GM06990 (cell line): ENCODE results near the gene GSTA3.

Experiments
- DNase-seq: peaks from one replicate; pipeline ENCODE4 v3.0.0-alpha.2; 2011; ENCODE audit not compliant: insufficient read length; ENCODE audit errors: extremely low read depth
- H3K27me3 ChIP-seq: replicated peaks from 2 replicates; pipeline ENCODE4 v1.6.0; 2011; ENCODE audit warnings: low read length; ENCODE audit not compliant: control insufficient read depth, insufficient read depth
- H3K36me3 ChIP-seq: 2 replicates; pipeline ENCODE4 v1.5.1; 2011; ENCODE audit warnings: low read length; ENCODE audit not compliant: control insufficient read depth, insufficient read depth
- H3K4me3 ChIP-seq: replicated peaks from 2 replicates; pipeline ENCODE4 v1.5.1; 2011; ENCODE audit warnings: low read depth, mild to moderate bottlenecking, control low read depth, low read length
- TF ChIP-seq, protein P1 (sequence below): IDR thresholded peaks from 2 replicates; pipeline ENCODE4 v1.5.1; 2011; ENCODE audit warnings: low read length, control low read depth, mild to moderate bottlenecking, inconsistent platforms; ENCODE audit not compliant: insufficient read depth, poor library complexity, severe bottlenecking

Gene GSTA3

DNA sequence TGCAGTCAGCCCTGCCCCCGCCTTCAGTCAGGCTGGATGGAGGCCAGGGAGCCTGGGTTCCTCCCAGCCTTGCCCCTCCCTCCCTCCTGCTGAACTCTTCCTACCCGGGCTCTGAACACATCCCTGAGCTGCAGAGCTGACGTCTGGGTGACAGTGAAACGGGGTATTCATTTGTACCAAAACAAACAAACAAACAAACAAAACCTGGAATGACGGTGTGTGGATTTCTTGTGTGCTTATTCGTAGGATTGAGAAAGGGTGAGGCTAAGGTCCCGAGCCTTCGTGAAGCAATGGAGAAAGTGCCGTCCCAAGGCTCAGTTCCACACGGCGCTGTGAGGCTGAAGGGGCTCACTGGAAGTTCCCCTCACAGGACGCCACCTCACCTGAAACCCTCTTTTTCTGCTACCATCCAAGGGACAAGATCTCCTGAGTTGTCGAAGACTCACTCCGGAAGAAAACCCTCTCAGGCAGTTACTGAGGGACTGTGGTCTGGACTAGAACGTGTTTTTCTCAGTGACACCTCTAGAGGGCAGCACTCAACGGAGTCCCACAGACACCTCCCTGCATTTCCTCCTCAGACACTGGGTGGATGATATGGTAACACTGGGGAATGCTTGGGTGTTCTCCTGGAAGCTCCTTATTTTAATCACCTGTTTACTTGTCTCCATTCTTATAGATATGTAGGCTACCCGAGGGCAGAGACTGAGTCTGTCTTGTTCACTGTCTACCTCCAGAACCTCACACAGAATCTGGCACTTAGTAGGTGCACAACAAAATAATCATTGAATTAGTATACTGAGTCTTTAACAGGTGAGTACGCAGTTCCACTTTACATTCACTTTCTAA is 27.3 kb downstream of the GSTA3 start:
- no peaks in the 10 kb centered on the region for H3K36me3 ChIP-seq
- peak overlapping the region; percentile 53 for H3K4me3 ChIP-seq
- DNase-seq: peak; percentile 31
- TF ChIP-seq, protein P1, sequence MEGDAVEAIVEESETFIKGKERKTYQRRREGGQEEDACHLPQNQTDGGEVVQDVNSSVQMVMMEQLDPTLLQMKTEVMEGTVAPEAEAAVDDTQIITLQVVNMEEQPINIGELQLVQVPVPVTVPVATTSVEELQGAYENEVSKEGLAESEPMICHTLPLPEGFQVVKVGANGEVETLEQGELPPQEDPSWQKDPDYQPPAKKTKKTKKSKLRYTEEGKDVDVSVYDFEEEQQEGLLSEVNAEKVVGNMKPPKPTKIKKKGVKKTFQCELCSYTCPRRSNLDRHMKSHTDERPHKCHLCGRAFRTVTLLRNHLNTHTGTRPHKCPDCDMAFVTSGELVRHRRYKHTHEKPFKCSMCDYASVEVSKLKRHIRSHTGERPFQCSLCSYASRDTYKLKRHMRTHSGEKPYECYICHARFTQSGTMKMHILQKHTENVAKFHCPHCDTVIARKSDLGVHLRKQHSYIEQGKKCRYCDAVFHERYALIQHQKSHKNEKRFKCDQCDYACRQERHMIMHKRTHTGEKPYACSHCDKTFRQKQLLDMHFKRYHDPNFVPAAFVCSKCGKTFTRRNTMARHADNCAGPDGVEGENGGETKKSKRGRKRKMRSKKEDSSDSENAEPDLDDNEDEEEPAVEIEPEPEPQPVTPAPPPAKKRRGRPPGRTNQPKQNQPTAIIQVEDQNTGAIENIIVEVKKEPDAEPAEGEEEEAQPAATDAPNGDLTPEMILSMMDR: peak; percentile 80
- H3K27me3 ChIP-seq: no peaks in the 10 kb centered on the region; the same call in 1 of the 2 replicates

DNA sequence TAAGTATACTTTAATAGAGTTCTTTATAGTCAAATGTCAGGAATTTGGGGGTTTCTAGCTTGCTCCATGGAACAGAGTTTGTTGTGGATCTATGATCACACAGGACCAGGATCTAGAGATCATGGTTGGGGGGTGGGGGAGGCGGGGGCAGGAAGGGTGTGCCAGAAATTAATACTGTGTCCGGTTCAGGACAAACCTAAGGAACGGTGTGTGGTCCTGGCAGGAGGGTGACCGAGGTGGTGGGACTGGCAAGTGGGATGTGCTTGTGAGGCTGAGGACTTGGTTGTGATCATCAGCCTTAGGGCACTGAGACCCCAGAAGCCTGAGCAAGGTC is 27.9 kb downstream of the GSTA3 start:
- no peaks in the 10 kb centered on the region; the same call in 1 of the 2 replicates for H3K27me3 ChIP-seq
- no peaks in the 10 kb centered on the region for H3K36me3 ChIP-seq
- TF ChIP-seq, protein P1: no peak
- no peak overlapping the region for H3K4me3 ChIP-seq
- DNase-seq: no peak

DNA sequence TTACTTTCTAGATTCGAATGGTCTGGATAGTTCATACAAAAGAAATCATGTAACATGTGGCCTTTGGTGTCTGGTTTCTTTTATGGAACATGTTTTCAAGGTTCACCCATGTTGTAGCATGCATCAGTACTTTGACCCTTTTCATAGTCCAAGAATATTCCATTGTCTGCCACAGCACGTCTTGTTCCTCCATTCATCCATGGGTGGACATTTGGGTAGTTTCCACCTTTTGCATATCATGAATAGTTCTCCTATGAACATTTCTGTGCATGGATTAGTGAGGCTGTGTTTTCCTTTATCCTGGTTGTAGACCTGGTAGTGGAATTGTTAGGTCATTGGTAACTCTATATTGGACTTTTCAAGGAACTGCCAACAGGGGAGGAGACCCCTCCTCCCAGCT is 31.7 kb downstream of the GSTA3 start:
- H3K36me3 ChIP-seq: no peaks in the 10 kb centered on the region
- DNase-seq: no peak
- H3K27me3 ChIP-seq: no peaks in the 10 kb centered on the region; the same call in 1 of the 2 replicates
- TF ChIP-seq, protein P1: no peak
- no peak overlapping the region for H3K4me3 ChIP-seq

DNA sequence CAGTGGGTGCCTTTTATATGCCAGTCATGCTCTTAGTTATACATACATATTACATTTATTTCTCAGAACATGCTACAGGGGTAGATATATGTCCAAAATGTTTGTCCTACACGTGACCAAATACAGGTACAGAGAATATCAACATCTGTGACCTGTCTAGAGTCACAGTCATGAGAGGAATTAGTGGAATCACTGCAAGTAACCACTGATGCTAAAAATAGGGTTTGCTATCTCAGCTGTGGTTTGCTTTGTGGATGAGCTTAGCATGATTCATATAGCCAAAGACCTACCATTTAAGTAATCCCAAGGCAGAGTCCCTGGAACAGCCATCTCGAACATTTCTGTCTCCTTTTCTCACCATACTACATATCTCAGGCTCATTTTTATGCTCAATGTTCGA is 32.3 kb downstream of the GSTA3 start:
- no peaks in the 10 kb centered on the region; the same call in 1 of the 2 replicates for H3K27me3 ChIP-seq
- TF ChIP-seq, protein P1: no peak
- DNase-seq: no peak
- H3K36me3 ChIP-seq: no peaks in the 10 kb centered on the region
- H3K4me3 ChIP-seq: no peak overlapping the region

DNA sequence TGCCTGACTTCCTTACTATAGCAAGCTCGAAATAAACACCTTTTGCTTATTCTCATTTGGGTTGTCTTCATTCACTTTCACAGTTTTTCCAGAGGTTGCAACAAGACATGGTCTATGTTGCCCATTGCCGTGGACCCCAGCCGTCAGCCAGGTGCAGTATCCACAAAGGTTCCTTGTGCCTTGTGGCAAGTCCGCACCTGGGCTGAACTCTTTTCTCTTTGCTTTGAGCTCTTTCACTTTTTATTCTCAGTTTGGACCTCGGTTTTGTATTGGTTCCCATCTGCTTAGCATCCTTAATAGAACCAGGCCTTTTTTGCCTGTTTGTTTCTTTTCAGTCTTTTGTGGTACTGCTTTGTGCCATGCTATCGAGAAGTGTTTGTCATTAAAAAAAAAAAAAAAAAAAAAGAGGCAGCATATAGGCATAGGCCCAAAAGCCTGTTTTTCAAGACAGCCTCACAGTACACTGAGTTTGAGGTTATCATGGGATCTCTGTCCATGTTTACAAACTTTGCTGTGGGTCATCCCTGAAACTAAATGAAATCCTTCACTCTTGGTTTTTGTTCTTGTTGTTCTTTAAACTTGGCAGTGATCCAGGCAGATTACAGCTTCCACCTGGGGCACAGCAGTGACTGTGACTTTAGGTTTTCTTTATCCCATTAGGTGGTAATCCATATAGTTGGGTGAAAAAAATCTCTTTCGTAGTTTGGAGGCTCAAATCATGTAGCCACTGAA is 33.3 kb downstream of the GSTA3 start:
- TF ChIP-seq, protein P1: no peak
- no peak overlapping the region for H3K4me3 ChIP-seq
- no peaks in the 10 kb centered on the region for H3K36me3 ChIP-seq
- no peak for DNase-seq
- no peaks in the 10 kb centered on the region; the same call in 1 of the 2 replicates for H3K27me3 ChIP-seq
